KMS-11 (cell line): ENCODE data around the gene FBLL1.

Source experiments
- H2AFZ ChIP-seq: fragments of 200-600 bp; sonication (generic); 2 replicates; pipeline ENCODE4 v1.6.1; 2016; ENCODE audit warnings: antibody characterized with exemption, mixed run types, low read depth
- H3K27ac ChIP-seq: fragments of 200-600 bp; sonication (generic); 2 replicates; pipeline ENCODE4 v1.6.1; 2016; ENCODE audit warnings: mild to moderate bottlenecking, mixed run types
- H3K27me3 ChIP-seq: fragments of 200-600 bp; sonication (generic); 2 replicates; pipeline ENCODE4 v1.6.1; 2017; ENCODE audit warnings: mild to moderate bottlenecking, low read depth, mixed run types, moderate library complexity; ENCODE audit not compliant: insufficient read depth
- H3K36me3 ChIP-seq: fragments of 200-600 bp; sonication (generic); 2 replicates; pipeline ENCODE4 v1.6.1; 2017; ENCODE audit warnings: mild to moderate bottlenecking, mixed run types; ENCODE audit not compliant: insufficient read depth
- H3K4me1 ChIP-seq: fragments of 200-600 bp; sonication (generic); 2 replicates; pipeline ENCODE4 v1.6.1; 2016; ENCODE audit warnings: mild to moderate bottlenecking, low read depth, mixed run types; ENCODE audit not compliant: poor library complexity, severe bottlenecking
- H3K4me2 ChIP-seq: fragments of 200-600 bp; sonication (generic); 2 replicates; pipeline ENCODE4 v1.7.0; 2016; ENCODE audit warnings: mild to moderate bottlenecking, mixed run types
- H3K4me3 ChIP-seq: fragments of 200-600 bp; sonication (generic); IDR thresholded peaks from 2 replicates; pipeline ENCODE4 v1.6.1; 2017; ENCODE audit warnings: low read depth, low read length, mixed read lengths; ENCODE audit not compliant: insufficient read depth
- H3K79me2 ChIP-seq: fragments of 200-600 bp; sonication (generic); 2 replicates; pipeline ENCODE4 v1.6.1; 2016; ENCODE audit warnings: low read depth, mixed run types; ENCODE audit not compliant: insufficient read depth
- H3K9ac ChIP-seq: fragments of 200-600 bp; sonication (generic); 2 replicates; pipeline ENCODE4 v1.6.1; 2016; ENCODE audit warnings: mild to moderate bottlenecking, mixed run types
- H4K20me1 ChIP-seq: fragments of 200-600 bp; sonication (generic); 2 replicates; pipeline ENCODE4 v1.6.1; 2016; ENCODE audit warnings: mild to moderate bottlenecking, mixed run types; ENCODE audit not compliant: insufficient read depth
- TF ChIP-seq, protein P1 (sequence below): fragments of 200-600 bp; sonication (generic); conservative IDR thresholded peaks from 2 replicates; pipeline ENCODE4 v1.6.1; 2017; ENCODE audit warnings: low read depth, mild to moderate bottlenecking, antibody characterized with exemption, low read length, moderate library complexity, mixed read lengths

Gene FBLL1

GRCh38 chr5:168578538-168579487 is 49.7 kb downstream of the FBLL1 start, which contains the start of gene PANK3:
PANK3 (minus strand) TSS chr5:168579368; CDS start chr5:168579283, 85 bp downstream.
- no peaks in the 10 kb centered on the region for H3K27me3 ChIP-seq
- peak within 1 kb of the TSS; percentile 46; the same call in 1 of the 2 replicates for H2AFZ ChIP-seq
- TF ChIP-seq, protein P1, sequence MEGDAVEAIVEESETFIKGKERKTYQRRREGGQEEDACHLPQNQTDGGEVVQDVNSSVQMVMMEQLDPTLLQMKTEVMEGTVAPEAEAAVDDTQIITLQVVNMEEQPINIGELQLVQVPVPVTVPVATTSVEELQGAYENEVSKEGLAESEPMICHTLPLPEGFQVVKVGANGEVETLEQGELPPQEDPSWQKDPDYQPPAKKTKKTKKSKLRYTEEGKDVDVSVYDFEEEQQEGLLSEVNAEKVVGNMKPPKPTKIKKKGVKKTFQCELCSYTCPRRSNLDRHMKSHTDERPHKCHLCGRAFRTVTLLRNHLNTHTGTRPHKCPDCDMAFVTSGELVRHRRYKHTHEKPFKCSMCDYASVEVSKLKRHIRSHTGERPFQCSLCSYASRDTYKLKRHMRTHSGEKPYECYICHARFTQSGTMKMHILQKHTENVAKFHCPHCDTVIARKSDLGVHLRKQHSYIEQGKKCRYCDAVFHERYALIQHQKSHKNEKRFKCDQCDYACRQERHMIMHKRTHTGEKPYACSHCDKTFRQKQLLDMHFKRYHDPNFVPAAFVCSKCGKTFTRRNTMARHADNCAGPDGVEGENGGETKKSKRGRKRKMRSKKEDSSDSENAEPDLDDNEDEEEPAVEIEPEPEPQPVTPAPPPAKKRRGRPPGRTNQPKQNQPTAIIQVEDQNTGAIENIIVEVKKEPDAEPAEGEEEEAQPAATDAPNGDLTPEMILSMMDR, result no peak
- H3K4me2 ChIP-seq, result peak within 1 kb of the TSS; percentile 66
- H3K27ac ChIP-seq, result peak within 1 kb of the TSS; percentile 75
- H3K4me1 ChIP-seq, result peaks cover 25% of the 10 kb centered on the region
- H3K36me3 ChIP-seq, result no peaks in the 10 kb centered on the region
- H3K79me2 ChIP-seq, result peaks cover 44% of the 10 kb centered on the region
- H3K4me3 ChIP-seq, result no peak within 1 kb of the TSS
- H4K20me1 ChIP-seq, result no peaks in the 10 kb centered on the region
- peak within 1 kb of the TSS; percentile 73 for H3K9ac ChIP-seq

DNA sequence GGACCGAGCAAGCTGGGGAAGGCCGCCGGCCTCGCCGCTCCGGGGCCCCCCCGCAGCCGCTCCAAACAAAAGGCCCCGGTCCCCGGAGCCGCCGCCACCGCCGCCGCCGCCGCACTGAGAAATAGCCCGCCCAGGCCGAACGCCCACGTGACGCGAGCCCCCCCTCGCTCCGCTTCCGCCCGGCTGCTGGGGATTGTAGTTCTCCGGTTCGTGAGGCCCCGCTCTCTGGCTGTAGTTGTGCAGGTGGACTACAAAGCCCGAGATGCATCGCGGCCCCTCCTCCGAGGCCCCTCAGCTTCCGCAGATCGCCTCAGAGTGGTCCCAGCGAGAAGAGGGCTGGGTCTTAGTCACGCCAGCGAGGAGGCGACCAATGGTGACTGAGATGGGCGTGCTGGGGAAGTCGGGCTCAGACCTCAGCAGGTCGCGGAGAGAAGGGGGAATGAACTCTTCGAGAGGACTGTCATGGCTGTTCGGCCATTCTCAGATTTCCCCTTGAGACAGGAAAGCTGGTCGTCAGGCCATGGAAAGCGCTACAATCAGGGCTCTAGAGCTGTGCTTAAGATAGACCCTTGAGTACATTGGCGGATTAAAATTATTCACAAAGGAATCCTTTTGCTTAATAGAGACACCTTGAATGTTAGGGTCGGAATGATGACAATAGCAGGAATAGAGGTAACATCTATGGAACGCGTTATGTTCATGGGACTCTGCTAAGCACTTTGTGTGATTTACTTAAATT is 50.6 kb downstream of the FBLL1 start:
- no peaks in the 10 kb centered on the region for H3K27me3 ChIP-seq
- H3K27ac ChIP-seq, result peak overlapping the region; percentile 75
- peaks cover 41% of the 10 kb centered on the region for H3K79me2 ChIP-seq
- TF ChIP-seq, protein P1, result no peak
- peak overlapping the region; percentile 73; the same call in 1 of the 2 replicates for H3K9ac ChIP-seq
- H3K4me2 ChIP-seq, result peak overlapping the region; percentile 37
- H3K36me3 ChIP-seq, result no peaks in the 10 kb centered on the region
- no peaks in the 10 kb centered on the region for H4K20me1 ChIP-seq
- H2AFZ ChIP-seq, result peak overlapping the region; percentile 46; the same call in 1 of the 2 replicates
- H3K4me1 ChIP-seq, result peaks cover 25% of the 10 kb centered on the region
- H3K4me3 ChIP-seq, result no peak overlapping the region

GRCh38 chr5:168580227-168580508 is 51.1 kb downstream of the FBLL1 start:
- peak overlapping the region; percentile 73; the same call in 1 of the 2 replicates for H3K9ac ChIP-seq
- TF ChIP-seq, protein P1, result no peak
- no peaks in the 10 kb centered on the region for H4K20me1 ChIP-seq
- peak overlapping the region; percentile 46; the same call in 1 of the 2 replicates for H2AFZ ChIP-seq
- H3K79me2 ChIP-seq, result peaks cover 36% of the 10 kb centered on the region
- peak overlapping the region; percentile 75 for H3K27ac ChIP-seq
- no peaks in the 10 kb centered on the region for H3K27me3 ChIP-seq
- peaks cover 30% of the 10 kb centered on the region for H3K4me1 ChIP-seq
- no peak overlapping the region for H3K4me3 ChIP-seq
- H3K36me3 ChIP-seq, result no peaks in the 10 kb centered on the region
- H3K4me2 ChIP-seq, result peak overlapping the region; percentile 37
